GM19463 (cell line): ENCODE data around the gene DNAJB5.

Experiments used
- ATAC-seq: cut with Tn5 transposase; IDR thresholded peaks from one replicate; pipeline ENCODE4 v1.9.1; 2021; ENCODE audit warnings: mild to moderate bottlenecking, moderate library complexity; ENCODE audit not compliant: unreplicated experiment

DNAJB5 gene

GRCh38 chr9:35044071-35044470 lies 54.5 kb downstream of the DNAJB5 start:
- ATAC-seq: no peak
